ENCODE data around the gene OTOF. TPM values are rescaled to one million over a fixed set of nuclear protein-coding genes. Genes with fewer than 3 reads are reported as not detected.

OTOF gene
- total and polyA plus RNA-seq, 2 of the 4 experiments (the other 2 are of a cell fraction), result 0.03 TPM; not detected in 1

GRCh38 chr2:26464390-26465265 lies 13.3 kb downstream of the OTOF start:
- CTCF ChIA-PET, result no interaction called here

More at GRCh38 chr2:26464390-26465265, 13.3 kb downstream of the OTOF start:
- H3K9ac ChIP-seq (ENCODE audit: low read depth, low read length), result no peak overlapping the region
- no peak overlapping the region for H3K4me3 ChIP-seq (ENCODE audit: insufficient read depth, low read depth, low read length)
- intact Hi-C loops (cut with micrococcal nuclease), result loop anchor here (5.0 to 10.0 kb wide), 2 partner anchors 140 to 222 kb away; partner anchors contain the start of genes HADHA and HADHB
- no peak overlapping the region for H3K56ac ChIP-seq (ENCODE audit: extremely low read depth, insufficient read depth, low read length)
- H2BK15ac ChIP-seq (ENCODE audit: low read depth, low read length), result no peak overlapping the region
- H3K18ac ChIP-seq (ENCODE audit: low read depth, low read length), result no peak overlapping the region
- no peak overlapping the region for H2BK120ac ChIP-seq (ENCODE audit: low read depth, low read length)
- no peak overlapping the region for H4K8ac ChIP-seq (ENCODE audit: low read depth in 2 of 2, low read length in 2 of 2)
- no peak overlapping the region for H2BK20ac ChIP-seq (ENCODE audit: low read depth, low read length)
- BruUV-seq (replicated peaks), result no TSS peak
- H3K79me1 ChIP-seq (ENCODE audit: low read depth in 1 of 2, low read length in 2 of 2), result no peaks in the 10 kb centered on the region
- H2BK5ac ChIP-seq (ENCODE audit: low read depth, low read length, poor library complexity, severe bottlenecking), result no peak overlapping the region
- no peaks in the 10 kb centered on the region for H4K20me1 ChIP-seq (ENCODE audit: insufficient read depth, low read length)
- H3K4me2 ChIP-seq (ENCODE audit: low read depth, low read length), result no peak overlapping the region
- dilution Hi-C loops (cut with HindIII; ENCODE audit: low sequenced_read_pairs, unreplicated experiment), result no loop called here
- no peak overlapping the region for H4K91ac ChIP-seq (ENCODE audit: insufficient read depth, low read depth, low read length)
- in situ Hi-C loops (cut with MboI; ENCODE audit: low sequenced_read_pairs), result no loop called here
- H3K36me3 ChIP-seq (ENCODE audit: control insufficient read depth, insufficient read depth, low read length), result no peaks in the 10 kb centered on the region
- H4K5ac ChIP-seq (ENCODE audit: low read depth, low read length), result no peak overlapping the region
- H3K9me3 ChIP-seq (ENCODE audit: control insufficient read depth, insufficient read depth, low read length), result peaks cover 5% of the 10 kb centered on the region
- no peak overlapping the region for H3K27ac ChIP-seq (ENCODE audit: insufficient read depth, low read length)
- no peaks in the 10 kb centered on the region for H3K4me1 ChIP-seq (ENCODE audit: control insufficient read depth, insufficient read depth, low read length)
- no peak for ATAC-seq (ENCODE audit: low read depth)
- H2AK5ac ChIP-seq (ENCODE audit: low read depth, low read length), result no peak overlapping the region
- POLR2A ChIA-PET (ENCODE audit: unreplicated experiment), result no interaction called here
- H2AK9ac ChIP-seq (replicated peaks; ENCODE audit: low read depth, low read length, poor library complexity), result no peak overlapping the region
- H3K23ac ChIP-seq (ENCODE audit: low read depth, low read length), result no peak overlapping the region
- no peak for TF ChIP-seq RFX5 (IDR thresholded peaks at IDR 0.05; ENCODE audit: low read depth, low read length)
- no peak for TF ChIP-seq MAFK (IDR thresholded peaks at IDR 0.05; ENCODE audit: low read depth, low read length)
- TF ChIP-seq FOS (IDR thresholded peaks at IDR 0.05; ENCODE audit: low read depth, low read length), result no peak
- TF ChIP-seq MXI1 (IDR thresholded peaks at IDR 0.05; ENCODE audit: borderline replicate concordance, low read depth, low read length), result no peak
- TF ChIP-seq CTCF (conservative IDR thresholded peaks at IDR 0.05; ENCODE audit: low read depth, low read length), result no peak
- TF ChIP-seq SMC3 (IDR thresholded peaks at IDR 0.05; ENCODE audit: low read depth, low read length), result no peak
- no peak for TF ChIP-seq RAD21 (IDR thresholded peaks at IDR 0.05; ENCODE audit: low read length)
- no peak for TF ChIP-seq CEBPB (IDR thresholded peaks at IDR 0.05; ENCODE audit: low read depth, low read length)
- no peak for TF ChIP-seq BHLHE40 (IDR thresholded peaks at IDR 0.05; ENCODE audit: low read depth, low read length)
- TF ChIP-seq NFE2L2 (IDR thresholded peaks at IDR 0.05; ENCODE audit: low read depth, low read length), result no peak
- no peak for TF ChIP-seq MAZ (IDR thresholded peaks at IDR 0.05; ENCODE audit: borderline replicate concordance, low read depth, low read length)
- TF ChIP-seq, protein P1, sequence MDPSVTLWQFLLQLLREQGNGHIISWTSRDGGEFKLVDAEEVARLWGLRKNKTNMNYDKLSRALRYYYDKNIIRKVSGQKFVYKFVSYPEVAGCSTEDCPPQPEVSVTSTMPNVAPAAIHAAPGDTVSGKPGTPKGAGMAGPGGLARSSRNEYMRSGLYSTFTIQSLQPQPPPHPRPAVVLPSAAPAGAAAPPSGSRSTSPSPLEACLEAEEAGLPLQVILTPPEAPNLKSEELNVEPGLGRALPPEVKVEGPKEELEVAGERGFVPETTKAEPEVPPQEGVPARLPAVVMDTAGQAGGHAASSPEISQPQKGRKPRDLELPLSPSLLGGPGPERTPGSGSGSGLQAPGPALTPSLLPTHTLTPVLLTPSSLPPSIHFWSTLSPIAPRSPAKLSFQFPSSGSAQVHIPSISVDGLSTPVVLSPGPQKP (IDR thresholded peaks at IDR 0.05; ENCODE audit: borderline replicate concordance, low read depth, low read length), result no peak
- no peak for TF ChIP-seq USF2 (IDR thresholded peaks at IDR 0.05; ENCODE audit: low read depth, low read length)
- TF ChIP-seq CHD1 (IDR thresholded peaks at IDR 0.05; ENCODE audit: low read depth, low read length), result no peak
- no peak for DNase-seq
- no CpG with 5 or more reads among the region's 14 CpGs for WGBS, 2 experiments (ENCODE audit: extremely low coverage in 2 of 2, insufficient read length in 1 of 2)
- no peak overlapping the region for H3K14ac ChIP-seq (replicated peaks; ENCODE audit: low read depth, low read length)
- no peaks in the 10 kb centered on the region for H3K9me1 ChIP-seq (ENCODE audit: insufficient read depth, low read length)
- no peak overlapping the region for H2AFZ ChIP-seq (replicated peaks; ENCODE audit: low read length, poor library complexity)
- no peak overlapping the region for H3K4ac ChIP-seq (ENCODE audit: low read depth, low read length)
- H3K27me3 ChIP-seq (ENCODE audit: control insufficient read depth, insufficient read depth, low read length), result no peaks in the 10 kb centered on the region; the same call in 1 of the 2 replicates
